ENCODE data around the gene ACAT2. TPM values are rescaled to one million over a fixed set of nuclear protein-coding genes. Genes with fewer than 3 reads are reported as not detected.
"Not testable (repeated sequence)": the region's sequence is repeated elsewhere in the genome, so short reads cannot be mapped to it uniquely, and the experiment has no call there.

Gene ACAT2
- polyA plus RNA-seq, 4 donors: 12.2 to 55.0 (median 21.6) TPM

- WGBS, 3 donors: 84 to 95% (median 92%) methylated on average over 9 of the region's 9 CpGs
- Histone ChIP-seq H3K4me3 (ENCODE audit: low read depth in 1 of 3, low read length in 3 of 3) (no peak overlapping the region), H3K4me1 (ENCODE audit: control insufficient read depth in 3 of 3, insufficient read depth in 2 of 3, low read depth in 1 of 3, low read length in 2 of 3) (no peaks in the 10 kb centered on the region), H3K36me3 (ENCODE audit: control insufficient read depth in 3 of 3, insufficient read depth in 2 of 3, low read depth in 1 of 3, low read length in 3 of 3) (no peaks in the 10 kb centered on the region), H3K9me3 (ENCODE audit: control insufficient read depth in 2 of 2, insufficient read depth in 1 of 2, low read depth in 1 of 2, low read length in 1 of 2) (no peaks in the 10 kb centered on the region), H3K27ac (ENCODE audit: low read depth in 1 of 3, low read length in 2 of 3) (no peak overlapping the region), H3K27me3 (ENCODE audit: control insufficient read depth in 3 of 3, insufficient read depth in 3 of 3, low read length in 3 of 3) (no peaks in the 10 kb centered on the region)
- no peak for FAIRE-seq
- DNase-seq: no peak
These were observed 51.9 kb downstream of the ACAT2 start for GRCh38 chr6:159813781-159814180.

- WGBS, 3 donors: 80 to 90% (median 88%) methylated on average over 6 of the region's 6 CpGs
- Histone ChIP-seq H3K9me3 (ENCODE audit: control insufficient read depth in 2 of 2, insufficient read depth in 1 of 2, low read depth in 1 of 2, low read length in 1 of 2) (no peaks in the 10 kb centered on the region), H3K27me3 (ENCODE audit: control insufficient read depth in 3 of 3, insufficient read depth in 3 of 3, low read length in 3 of 3) (peaks cover 0 to 2% (median 0%) of the 10 kb centered on the region in 3 donors), H3K27ac (ENCODE audit: low read depth in 1 of 3, low read length in 2 of 3) (no peak overlapping the region), H3K36me3 (ENCODE audit: control insufficient read depth in 3 of 3, insufficient read depth in 2 of 3, low read depth in 1 of 3, low read length in 3 of 3) (no peaks in the 10 kb centered on the region), H3K4me1 (ENCODE audit: control insufficient read depth in 3 of 3, insufficient read depth in 2 of 3, low read depth in 1 of 3, low read length in 2 of 3) (no peaks in the 10 kb centered on the region), H3K4me3 (ENCODE audit: low read depth in 1 of 3, low read length in 3 of 3) (no peak overlapping the region)
- DNase-seq (no peak), FAIRE-seq (no peak)
These were observed 53.6 kb downstream of the ACAT2 start for GRCh38 chr6:159815410-159815809.

GRCh38 chr6:159816775-159817174 lies 54.9 kb downstream of the ACAT2 start:
- not testable (repeated sequence) for FAIRE-seq; H3K4me3 ChIP-seq (ENCODE audit: low read depth in 1 of 3, low read length in 3 of 3); DNase-seq; H3K27me3 ChIP-seq (ENCODE audit: control insufficient read depth in 3 of 3, insufficient read depth in 3 of 3, low read length in 3 of 3); H3K36me3 ChIP-seq (ENCODE audit: control insufficient read depth in 3 of 3, insufficient read depth in 2 of 3, low read depth in 1 of 3, low read length in 3 of 3); H3K9me3 ChIP-seq (ENCODE audit: control insufficient read depth in 2 of 2, insufficient read depth in 1 of 2, low read depth in 1 of 2, low read length in 1 of 2); H3K4me1 ChIP-seq (ENCODE audit: control insufficient read depth in 3 of 3, insufficient read depth in 2 of 3, low read depth in 1 of 3, low read length in 2 of 3); H3K27ac ChIP-seq (ENCODE audit: low read depth in 1 of 3, low read length in 2 of 3)
- WGBS, 3 donors: 12 to 68% (median 36%) methylated on average over 3 of the region's 3 CpGs

GRCh38 chr6:159817951-159818739 lies 56.3 kb downstream of the ACAT2 start:
- peaks cover 0 to 2% (median 0%) of the 10 kb centered on the region in 3 donors for H3K27me3 ChIP-seq (ENCODE audit: control insufficient read depth in 3 of 3, insufficient read depth in 3 of 3, low read length in 3 of 3)
- no peaks in the 10 kb centered on the region for H3K36me3 ChIP-seq (ENCODE audit: control insufficient read depth in 3 of 3, insufficient read depth in 2 of 3, low read depth in 1 of 3, low read length in 3 of 3)
- H3K27ac ChIP-seq (ENCODE audit: low read depth in 1 of 3, low read length in 2 of 3): no peak overlapping the region
- WGBS, 3 donors: 87 to 92% (median 91%) methylated on average over 22 to 23 of the region's 23 CpGs
- H3K9me3 ChIP-seq (ENCODE audit: control insufficient read depth in 2 of 2, insufficient read depth in 1 of 2, low read depth in 1 of 2, low read length in 1 of 2): no peaks in the 10 kb centered on the region
- DNase-seq: no peak
- no peaks in the 10 kb centered on the region for H3K4me1 ChIP-seq (ENCODE audit: control insufficient read depth in 3 of 3, insufficient read depth in 2 of 3, low read depth in 1 of 3, low read length in 2 of 3)
- no peak for FAIRE-seq
- H3K4me3 ChIP-seq (ENCODE audit: low read depth in 1 of 3, low read length in 3 of 3): no peak overlapping the region

GRCh38 chr6:159819098-159819497 lies 57.3 kb downstream of the ACAT2 start:
- WGBS, 3 donors: 90 to 91% (median 90%) methylated on average over 16 of the region's 16 CpGs
- FAIRE-seq (no peak), DNase-seq (no peak)
- H3K27ac ChIP-seq (ENCODE audit: low read depth in 1 of 3, low read length in 2 of 3): no peak overlapping the region
- H3K27me3 ChIP-seq (ENCODE audit: control insufficient read depth in 3 of 3, insufficient read depth in 3 of 3, low read length in 3 of 3): peaks cover 0 to 2% (median 0%) of the 10 kb centered on the region in 3 donors
- no peaks in the 10 kb centered on the region for H3K36me3 ChIP-seq (ENCODE audit: control insufficient read depth in 3 of 3, insufficient read depth in 2 of 3, low read depth in 1 of 3, low read length in 3 of 3)
- no peaks in the 10 kb centered on the region for H3K9me3 ChIP-seq (ENCODE audit: control insufficient read depth in 2 of 2, insufficient read depth in 1 of 2, low read depth in 1 of 2, low read length in 1 of 2)
- H3K4me3 ChIP-seq (ENCODE audit: low read depth in 1 of 3, low read length in 3 of 3): no peak overlapping the region
- no peaks in the 10 kb centered on the region for H3K4me1 ChIP-seq (ENCODE audit: control insufficient read depth in 3 of 3, insufficient read depth in 2 of 3, low read depth in 1 of 3, low read length in 2 of 3)

- no peaks in the 10 kb centered on the region for H3K4me1 ChIP-seq (ENCODE audit: control insufficient read depth in 3 of 3, insufficient read depth in 2 of 3, low read depth in 1 of 3, low read length in 2 of 3)
- no peaks in the 10 kb centered on the region for H3K9me3 ChIP-seq (ENCODE audit: control insufficient read depth in 2 of 2, insufficient read depth in 1 of 2, low read depth in 1 of 2, low read length in 1 of 2)
- H3K4me3 ChIP-seq (ENCODE audit: low read depth in 1 of 3, low read length in 3 of 3): no peak overlapping the region
- DNase-seq: no peak
- no peak overlapping the region for H3K27ac ChIP-seq (ENCODE audit: low read depth in 1 of 3, low read length in 2 of 3)
- no peaks in the 10 kb centered on the region for H3K36me3 ChIP-seq (ENCODE audit: control insufficient read depth in 3 of 3, insufficient read depth in 2 of 3, low read depth in 1 of 3, low read length in 3 of 3)
- FAIRE-seq: no peak
- peaks cover 0 to 2% (median 0%) of the 10 kb centered on the region in 3 donors for H3K27me3 ChIP-seq (ENCODE audit: control insufficient read depth in 3 of 3, insufficient read depth in 3 of 3, low read length in 3 of 3)
- 55 to 60% (median 59%) methylated on average over 28 of the region's 28 CpGs for WGBS, 3 donors
These were observed 58.2 kb downstream of the ACAT2 start for GRCh38 chr6:159819932-159820640.

- no peaks in the 10 kb centered on the region for H3K4me1 ChIP-seq (ENCODE audit: control insufficient read depth in 3 of 3, insufficient read depth in 2 of 3, low read depth in 1 of 3, low read length in 2 of 3)
- 71 to 90% (median 89%) methylated on average over 11 of the region's 11 CpGs for WGBS, 3 donors
- DNase-seq (no peak), FAIRE-seq (no peak)
- no peak overlapping the region for H3K4me3 ChIP-seq (ENCODE audit: low read depth in 1 of 3, low read length in 3 of 3)
- no peak overlapping the region for H3K27ac ChIP-seq (ENCODE audit: low read depth in 1 of 3, low read length in 2 of 3)
- peaks cover 0 to 2% (median 2%) of the 10 kb centered on the region in 3 donors for H3K27me3 ChIP-seq (ENCODE audit: control insufficient read depth in 3 of 3, insufficient read depth in 3 of 3, low read length in 3 of 3)
- H3K9me3 ChIP-seq (ENCODE audit: control insufficient read depth in 2 of 2, insufficient read depth in 1 of 2, low read depth in 1 of 2, low read length in 1 of 2): no peaks in the 10 kb centered on the region
- H3K36me3 ChIP-seq (ENCODE audit: control insufficient read depth in 3 of 3, insufficient read depth in 2 of 3, low read depth in 1 of 3, low read length in 3 of 3): no peaks in the 10 kb centered on the region
These were observed 59.3 kb downstream of the ACAT2 start for GRCh38 chr6:159821122-159821521.

- peaks cover 0 to 2% (median 2%) of the 10 kb centered on the region in 3 donors for H3K27me3 ChIP-seq (ENCODE audit: control insufficient read depth in 3 of 3, insufficient read depth in 3 of 3, low read length in 3 of 3)
- no peaks in the 10 kb centered on the region for H3K4me1 ChIP-seq (ENCODE audit: control insufficient read depth in 3 of 3, insufficient read depth in 2 of 3, low read depth in 1 of 3, low read length in 2 of 3)
- H3K9me3 ChIP-seq (ENCODE audit: control insufficient read depth in 2 of 2, insufficient read depth in 1 of 2, low read depth in 1 of 2, low read length in 1 of 2): no peaks in the 10 kb centered on the region
- no peak overlapping the region for H3K4me3 ChIP-seq (ENCODE audit: low read depth in 1 of 3, low read length in 3 of 3)
- H3K36me3 ChIP-seq (ENCODE audit: control insufficient read depth in 3 of 3, insufficient read depth in 2 of 3, low read depth in 1 of 3, low read length in 3 of 3): no peaks in the 10 kb centered on the region
- 85 to 93% (median 90%) methylated on average over 10 of the region's 10 CpGs for WGBS, 3 donors
- no peak overlapping the region for H3K27ac ChIP-seq (ENCODE audit: low read depth in 1 of 3, low read length in 2 of 3)
- no peak for DNase-seq
- FAIRE-seq: no peak
These were observed 59.9 kb downstream of the ACAT2 start for GRCh38 chr6:159821726-159822125.

Data from small intestine (tissue), 7 donors.